Measurements from ENCODE around the gene MSL2.

DNA sequence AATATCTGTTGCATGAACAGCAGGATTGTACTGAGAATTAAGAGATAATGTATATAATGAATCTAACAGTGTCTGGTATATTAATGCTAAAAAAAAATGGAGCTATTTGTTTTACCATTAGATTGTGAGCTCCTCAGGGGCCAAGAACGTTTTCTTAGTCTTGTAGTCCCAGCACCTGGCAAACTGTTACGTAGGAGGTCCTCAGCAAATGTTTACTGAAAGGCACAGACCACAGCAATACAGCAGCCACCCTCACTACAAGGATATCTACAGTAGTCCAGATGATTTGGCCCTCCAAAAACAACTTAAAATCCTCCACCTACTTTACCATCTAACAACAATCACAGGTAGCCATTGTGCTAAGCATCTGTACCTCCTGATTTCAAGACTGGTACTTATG is 59.7 kb downstream of the MSL2 start:
- TF ChIP-seq, protein P1, sequence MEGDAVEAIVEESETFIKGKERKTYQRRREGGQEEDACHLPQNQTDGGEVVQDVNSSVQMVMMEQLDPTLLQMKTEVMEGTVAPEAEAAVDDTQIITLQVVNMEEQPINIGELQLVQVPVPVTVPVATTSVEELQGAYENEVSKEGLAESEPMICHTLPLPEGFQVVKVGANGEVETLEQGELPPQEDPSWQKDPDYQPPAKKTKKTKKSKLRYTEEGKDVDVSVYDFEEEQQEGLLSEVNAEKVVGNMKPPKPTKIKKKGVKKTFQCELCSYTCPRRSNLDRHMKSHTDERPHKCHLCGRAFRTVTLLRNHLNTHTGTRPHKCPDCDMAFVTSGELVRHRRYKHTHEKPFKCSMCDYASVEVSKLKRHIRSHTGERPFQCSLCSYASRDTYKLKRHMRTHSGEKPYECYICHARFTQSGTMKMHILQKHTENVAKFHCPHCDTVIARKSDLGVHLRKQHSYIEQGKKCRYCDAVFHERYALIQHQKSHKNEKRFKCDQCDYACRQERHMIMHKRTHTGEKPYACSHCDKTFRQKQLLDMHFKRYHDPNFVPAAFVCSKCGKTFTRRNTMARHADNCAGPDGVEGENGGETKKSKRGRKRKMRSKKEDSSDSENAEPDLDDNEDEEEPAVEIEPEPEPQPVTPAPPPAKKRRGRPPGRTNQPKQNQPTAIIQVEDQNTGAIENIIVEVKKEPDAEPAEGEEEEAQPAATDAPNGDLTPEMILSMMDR (optimal IDR thresholded peaks at IDR 0.05 in 1 of 3, IDR thresholded peaks at IDR 0.05 in 1 of 3, conservative IDR thresholded peaks at IDR 0.05 in 1 of 3; ENCODE audit: extremely low read depth in 1 of 3, insufficient read depth in 2 of 3, low read length in 3 of 3), result no peak
- no peak for TF ChIP-seq EZH2 (IDR thresholded peaks at IDR 0.05; ENCODE audit: low read length)

Measured in keratinocyte (primary cell).